HG03575 (cell line): Measurements from ENCODE around the gene APOBEC4.

Experiments used
- ATAC-seq: cut with Tn5 transposase; IDR thresholded peaks from one replicate; pipeline ENCODE4 v1.9.1; 2021; ENCODE audit not compliant: unreplicated experiment, insufficient number of reproducible peaks, low FRiP score; ENCODE audit errors: extremely low read depth

The APOBEC4 gene

DNA sequence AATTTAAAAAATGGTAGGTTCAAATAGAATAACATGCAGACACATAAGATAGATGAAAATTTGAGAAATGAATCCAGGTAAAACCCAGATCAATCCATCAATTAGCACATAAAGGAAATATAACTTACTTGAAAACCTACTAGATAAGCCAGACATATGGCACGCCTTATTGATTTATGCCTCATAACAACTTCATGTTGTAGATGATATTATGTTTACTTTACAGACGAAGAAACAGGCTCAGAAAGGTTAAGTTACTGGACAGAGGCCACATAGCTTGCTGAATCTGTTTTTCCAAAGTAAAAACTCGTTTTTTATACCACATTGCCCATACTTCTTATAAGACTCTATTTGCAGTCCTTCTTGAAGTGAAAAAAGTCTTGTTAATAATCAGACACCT is 40.7 kb downstream of the APOBEC4 start:
- ATAC-seq: no peak

DNA sequence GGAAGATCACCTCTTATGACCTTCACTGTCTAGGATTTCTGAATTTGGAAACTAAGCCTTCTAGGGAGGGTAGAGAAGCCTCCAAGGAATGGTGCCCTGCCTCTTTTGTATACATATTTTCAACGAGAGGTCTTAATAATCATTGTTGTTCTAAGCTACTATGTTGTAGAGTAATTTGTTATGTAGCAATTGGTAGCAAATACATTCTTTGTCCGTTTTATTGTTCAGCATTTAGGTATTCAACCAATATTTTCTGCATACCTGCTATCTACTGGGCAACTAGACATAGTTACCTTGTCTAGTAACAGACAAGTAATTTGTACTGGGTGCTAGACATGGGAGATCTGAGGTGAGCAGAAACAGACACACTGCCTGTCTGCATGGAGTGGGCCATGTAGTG is 42.1 kb downstream of the APOBEC4 start:
- ATAC-seq: no peak

DNA sequence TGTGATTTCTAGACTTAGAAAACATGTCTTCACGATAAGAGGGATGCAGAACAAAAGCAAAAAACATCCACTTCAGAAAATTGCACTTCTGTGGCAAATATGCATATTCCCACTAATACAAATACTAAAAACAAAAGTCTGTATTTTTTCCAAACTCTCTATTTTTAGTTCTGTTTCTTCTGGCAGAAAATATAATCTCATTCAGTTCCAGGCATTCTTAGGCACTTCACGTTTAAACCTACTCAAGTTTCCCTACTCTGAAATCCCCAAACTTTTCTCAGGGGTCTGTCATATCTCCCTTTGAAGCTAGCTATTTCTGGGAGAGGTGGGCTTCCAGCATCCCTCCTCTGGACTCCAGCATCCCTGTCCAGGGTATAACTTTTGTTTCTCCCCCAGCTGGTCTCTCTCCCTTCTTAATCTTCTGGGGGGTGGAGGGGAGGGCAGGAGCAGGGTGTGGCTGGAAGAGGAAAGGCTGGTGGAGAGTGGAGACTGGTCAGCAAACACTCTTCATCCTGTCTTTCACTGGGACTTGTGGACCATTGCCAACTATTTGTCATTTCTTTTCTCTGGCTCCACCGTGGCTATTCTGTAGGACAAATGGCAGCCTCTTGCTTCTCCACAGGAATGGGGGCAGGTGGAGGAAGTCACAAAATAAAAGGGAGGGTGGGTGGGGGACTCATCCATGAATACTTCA is 43.2 kb downstream of the APOBEC4 start:
- ATAC-seq: no peak

DNA sequence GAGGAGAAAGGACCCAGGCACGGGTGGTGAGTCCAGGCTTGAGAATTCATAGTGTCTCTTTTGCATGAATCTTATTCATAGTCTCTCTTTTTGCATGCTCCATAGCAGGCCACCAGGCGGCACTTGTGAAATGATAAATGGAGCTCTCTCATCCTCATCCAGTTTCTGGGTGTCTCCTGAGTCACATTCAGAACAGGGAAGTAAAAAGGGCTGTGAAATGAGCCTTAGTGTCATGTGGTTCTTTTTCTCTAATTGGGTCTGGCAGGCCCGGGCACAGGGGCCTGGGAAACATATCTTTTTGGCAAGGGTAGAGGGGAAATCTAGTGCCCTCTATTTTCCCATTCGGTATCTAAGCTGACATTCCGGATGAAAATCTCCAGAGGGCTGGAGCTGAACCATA is 43.8 kb downstream of the APOBEC4 start:
- no peak for ATAC-seq

DNA sequence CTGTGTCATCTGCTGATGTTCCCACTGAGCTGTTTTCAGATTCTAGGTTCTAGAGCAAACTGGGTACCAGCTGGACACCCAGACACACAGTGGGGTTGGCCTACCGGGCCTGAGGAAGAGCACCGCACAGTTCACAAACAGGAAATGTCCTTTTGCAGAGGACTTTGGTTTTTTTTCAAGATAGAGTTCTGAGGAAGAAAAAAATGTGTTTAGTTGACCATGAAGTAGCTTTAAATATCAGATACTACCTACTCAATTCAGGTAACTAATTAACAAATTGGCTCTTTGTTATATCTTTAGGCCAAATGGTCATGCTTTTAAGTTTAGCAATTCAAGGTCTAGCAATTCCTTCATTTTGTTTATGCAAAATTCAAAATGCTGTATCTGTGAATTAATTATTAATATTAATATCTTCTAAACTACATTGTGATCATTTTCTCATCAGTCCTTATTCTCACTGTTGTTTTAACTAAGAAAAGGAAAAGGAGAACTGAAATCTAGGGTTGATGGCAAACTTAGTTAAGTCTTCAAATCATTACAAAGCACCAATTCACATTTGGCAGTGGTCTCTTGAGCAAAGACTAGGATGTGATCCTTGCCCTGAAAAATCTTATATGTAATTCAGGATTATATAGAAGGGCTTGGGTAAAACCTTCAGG is 45.7 kb downstream of the APOBEC4 start:
- ATAC-seq: no peak

DNA sequence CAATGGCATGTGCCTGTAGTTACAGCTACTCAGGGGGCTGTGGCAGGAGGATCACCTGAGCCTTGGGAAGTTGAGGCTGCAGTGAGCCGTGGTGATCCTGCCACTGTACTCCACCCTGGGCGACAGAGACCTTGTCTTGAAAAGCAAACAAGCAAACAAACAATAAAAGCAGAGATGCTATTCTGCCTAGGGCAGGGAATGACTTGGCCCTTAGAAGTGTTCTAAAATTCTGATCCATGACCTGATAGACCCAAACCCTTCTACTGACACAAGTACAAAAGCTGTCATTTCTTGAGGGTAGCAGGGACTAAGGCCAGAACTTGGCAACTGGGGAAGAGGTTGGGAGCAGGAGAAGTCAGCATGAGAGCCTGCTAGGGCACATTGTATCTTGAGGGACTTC is 47.2 kb downstream of the APOBEC4 start:
- no peak for ATAC-seq

DNA sequence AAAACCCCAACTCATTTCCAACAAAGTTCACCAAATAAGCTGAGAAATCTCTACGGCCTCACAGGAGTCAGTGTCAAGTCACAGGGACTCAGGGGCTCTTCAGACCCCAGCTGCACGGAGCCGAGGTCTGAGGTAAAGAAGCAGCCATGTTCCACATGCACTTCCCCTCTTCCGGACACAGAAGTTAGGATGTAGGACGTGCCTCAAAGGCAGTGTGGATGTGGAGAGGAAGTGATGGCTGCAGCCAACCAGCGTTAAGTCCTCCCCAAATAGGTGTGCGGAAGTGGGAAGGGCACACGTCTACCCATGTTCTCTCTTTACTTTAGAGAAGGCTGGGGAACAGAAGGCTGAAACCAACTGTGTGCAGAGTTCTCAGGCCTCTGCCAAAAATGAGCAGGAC is 48.3 kb downstream of the APOBEC4 start:
- no peak for ATAC-seq

DNA sequence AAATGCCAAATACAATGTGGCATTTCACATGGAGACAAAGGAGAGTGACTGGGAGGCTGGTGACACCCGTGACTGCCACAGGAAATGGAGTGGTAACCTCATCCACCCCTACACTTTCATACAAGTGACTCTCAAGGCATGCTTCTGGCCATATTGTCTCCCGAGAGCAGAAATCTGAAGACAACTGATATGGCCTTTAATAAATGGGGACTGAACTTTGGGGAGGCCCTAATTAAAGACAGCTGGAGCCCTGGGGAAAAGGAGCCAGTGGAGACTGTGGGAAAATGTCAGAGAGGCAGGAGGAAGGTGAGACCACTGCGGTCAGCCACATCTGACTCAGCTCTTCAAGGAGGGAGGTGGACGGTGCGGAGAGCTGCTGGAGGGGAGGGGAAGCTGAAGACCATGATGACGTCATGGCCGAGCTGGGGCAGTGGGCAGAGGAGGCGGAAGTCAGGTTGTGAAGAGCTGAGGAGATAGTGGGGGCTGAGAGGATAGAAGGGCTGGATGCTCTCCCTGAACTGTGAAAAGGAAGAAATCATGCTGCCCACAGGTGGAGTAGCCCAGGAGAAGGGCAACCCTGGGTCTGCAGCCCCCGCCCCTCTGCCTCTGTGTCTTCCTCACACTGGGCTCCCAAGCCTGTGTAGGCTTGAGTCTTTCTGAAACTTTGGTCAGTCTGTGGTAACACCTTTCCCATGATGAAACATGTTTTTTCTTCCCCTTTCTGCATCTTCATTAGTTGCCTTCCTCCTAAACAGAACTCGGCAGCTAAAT is 48.9 kb downstream of the APOBEC4 start:
- no peak for ATAC-seq

DNA sequence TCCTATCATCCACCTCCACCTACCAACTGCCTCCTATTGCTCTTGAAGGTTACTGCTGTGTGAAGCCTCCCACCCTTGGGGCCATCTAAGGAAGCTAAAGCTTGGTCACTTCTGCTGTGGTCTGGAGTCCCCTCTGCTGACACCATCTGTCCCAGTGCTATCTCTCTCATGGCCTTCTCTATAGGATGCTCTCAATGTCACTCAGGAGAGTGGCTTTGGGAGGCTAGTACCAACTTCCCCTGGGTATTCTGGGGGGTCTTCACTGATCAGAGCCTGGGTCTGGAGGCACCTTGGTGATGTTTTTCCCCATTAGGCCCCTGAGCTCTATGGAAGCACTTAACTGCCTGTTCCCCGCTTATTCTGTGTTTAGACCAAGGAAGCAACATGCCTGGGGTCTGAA is 50.6 kb downstream of the APOBEC4 start:
- no peak for ATAC-seq

DNA sequence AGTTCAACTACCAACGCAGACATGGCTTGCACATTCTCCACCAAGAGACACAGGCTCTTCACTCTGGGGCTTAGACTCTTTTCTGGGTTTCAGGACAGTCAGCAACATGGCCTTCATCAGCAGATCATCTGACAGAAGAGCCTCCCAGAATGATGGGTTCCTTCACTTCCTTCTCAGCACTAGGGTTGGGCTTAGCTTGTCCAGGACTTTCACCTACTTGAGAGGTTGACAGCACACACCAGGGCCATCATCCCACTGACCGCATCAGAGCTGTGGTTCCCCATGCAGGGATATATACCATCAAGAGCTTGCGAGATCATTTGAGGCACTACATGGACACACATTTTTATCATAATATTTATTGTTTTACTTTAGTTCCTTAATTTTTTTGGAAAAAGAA is 52.5 kb downstream of the APOBEC4 start:
- ATAC-seq: no peak

DNA sequence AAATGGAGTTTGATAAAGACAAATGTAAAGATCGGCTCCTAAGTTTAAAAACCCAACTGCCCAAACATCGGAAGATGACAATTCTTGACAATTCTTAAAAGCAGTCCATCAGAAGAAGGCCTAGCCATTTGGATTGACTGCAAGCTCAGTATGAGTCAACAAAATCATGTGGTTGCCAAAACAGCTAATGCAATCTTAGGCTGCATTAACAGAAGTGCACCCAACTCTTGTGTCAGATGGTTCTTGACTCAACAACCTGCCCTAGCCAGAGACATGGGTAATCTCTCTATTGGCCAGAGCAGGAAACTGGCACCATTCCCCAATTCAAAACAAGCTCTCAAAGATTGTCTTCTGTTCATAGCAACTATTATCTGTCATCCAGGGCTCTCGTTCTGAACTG is 53.0 kb downstream of the APOBEC4 start:
- ATAC-seq: no peak

DNA sequence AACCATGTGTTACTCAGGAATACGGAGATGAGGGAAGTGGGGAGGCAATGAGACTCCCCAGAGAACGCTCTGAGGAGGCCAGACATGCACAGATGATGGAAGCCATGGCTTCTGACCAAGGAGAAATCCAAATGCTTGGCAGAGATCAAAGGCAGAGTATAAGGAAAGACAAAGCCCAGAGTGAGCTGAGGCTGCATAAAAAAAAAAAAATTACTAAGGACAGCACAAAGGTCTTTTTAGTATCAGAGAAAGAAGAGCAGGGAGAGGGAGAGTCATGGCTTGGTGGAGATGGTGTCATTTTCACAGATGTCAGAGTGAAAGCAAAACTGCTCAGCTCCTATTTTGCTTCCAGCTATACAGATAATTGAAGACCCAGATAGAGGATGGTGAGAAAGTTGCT is 54.7 kb downstream of the APOBEC4 start:
- ATAC-seq: no peak

DNA sequence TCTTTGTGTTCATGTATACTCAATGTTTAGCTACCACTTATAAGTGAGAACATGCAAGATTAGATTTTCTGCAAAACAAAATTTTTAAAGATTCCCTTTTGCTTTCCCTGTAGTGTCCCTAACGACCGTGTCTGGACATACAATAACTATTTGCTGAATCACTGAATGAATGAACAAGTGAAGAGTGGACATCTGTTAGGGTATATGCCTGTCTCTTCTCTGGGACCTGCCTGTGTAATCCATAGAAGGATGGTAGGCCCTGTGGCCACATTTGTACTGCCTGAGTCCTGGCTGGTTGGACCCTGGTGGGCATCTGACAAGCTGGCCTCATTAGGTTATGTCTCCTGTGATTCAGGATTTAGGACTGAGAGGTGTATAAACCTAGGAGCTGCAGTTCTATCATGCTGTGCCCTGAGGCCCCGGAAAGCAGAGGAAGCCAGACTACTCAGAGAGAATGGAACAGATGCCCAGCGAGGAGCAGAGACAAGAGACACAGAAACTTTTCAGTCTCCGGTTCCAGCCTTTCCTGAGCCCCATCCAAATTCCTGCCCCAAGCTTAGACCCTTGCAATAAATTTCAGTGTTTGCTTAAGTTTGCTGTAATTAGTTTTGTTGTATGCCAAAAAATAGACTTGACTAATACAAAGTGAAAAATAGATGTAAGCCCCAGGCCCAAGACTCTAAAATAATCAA is 55.3 kb downstream of the APOBEC4 start:
- ATAC-seq: no peak

DNA sequence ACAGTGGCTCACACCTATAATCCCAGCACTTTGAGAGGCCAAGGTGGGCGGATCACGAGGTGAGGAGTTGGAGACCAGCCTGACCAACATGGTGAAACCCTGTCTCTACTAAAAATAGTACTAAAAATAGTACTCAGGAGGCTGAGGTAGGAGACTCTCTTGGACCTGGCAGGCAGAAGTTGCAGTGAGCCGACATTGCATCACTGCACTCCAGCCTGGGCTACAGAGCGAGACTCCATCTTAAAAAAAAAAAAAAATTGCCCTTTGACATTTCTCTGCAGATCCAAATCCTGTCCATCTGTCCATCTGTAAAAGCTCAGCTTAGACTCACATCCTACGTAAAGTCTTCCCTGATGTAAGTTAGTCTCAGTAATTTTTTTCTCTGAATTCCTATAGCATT is 56.6 kb downstream of the APOBEC4 start:
- no peak for ATAC-seq
